GM18508 (cell line): Measurements from ENCODE around the gene VPS51.

Experiments used
- ATAC-seq: cut with Tn5 transposase; IDR thresholded peaks from one replicate; pipeline ENCODE4 v1.9.1; 2021; ENCODE audit warnings: moderate number of reproducible peaks; ENCODE audit not compliant: insufficient read depth, unreplicated experiment

Gene VPS51

DNA sequence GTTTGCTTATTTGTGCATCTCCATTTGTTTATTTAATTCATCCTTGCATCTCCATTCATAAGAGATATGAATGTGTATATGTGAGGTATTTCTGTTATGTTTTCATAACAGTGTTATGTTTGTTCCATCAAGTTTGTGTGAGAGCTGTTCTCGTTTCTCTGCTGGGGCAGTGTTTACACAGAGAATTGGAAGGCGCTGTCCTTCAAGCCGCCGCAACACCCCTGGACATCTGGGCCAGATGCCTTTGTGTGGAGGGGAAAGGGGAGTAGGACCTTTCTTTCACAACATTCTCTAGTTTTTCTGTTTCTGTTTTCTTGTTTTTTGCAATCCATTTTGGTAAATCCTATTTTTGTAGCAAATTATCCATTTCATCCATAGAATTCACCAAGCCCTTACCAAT lies 8.6 kb downstream of the VPS51 start:
- ATAC-seq: no peak

DNA sequence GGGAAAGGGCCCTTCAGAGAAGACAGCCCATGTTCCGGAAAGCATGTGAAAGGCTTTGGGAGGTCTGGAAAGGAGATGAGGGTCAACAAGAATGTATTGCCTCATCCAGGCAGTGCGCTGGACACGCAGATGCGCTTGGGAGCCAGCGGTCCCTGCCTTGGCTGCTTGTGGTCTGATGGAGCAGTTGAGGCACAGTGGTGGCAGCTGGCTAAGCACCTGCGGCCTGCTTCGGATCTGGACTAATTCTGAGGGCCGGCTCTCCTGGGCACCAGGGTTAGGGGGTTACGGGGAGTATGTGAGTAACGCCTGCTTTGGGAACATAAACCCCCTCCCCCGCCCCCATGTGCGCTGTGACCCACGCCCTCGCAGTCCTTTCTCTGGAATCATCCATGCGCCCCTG lies 11.1 kb downstream of the VPS51 start:
- no peak for ATAC-seq

DNA sequence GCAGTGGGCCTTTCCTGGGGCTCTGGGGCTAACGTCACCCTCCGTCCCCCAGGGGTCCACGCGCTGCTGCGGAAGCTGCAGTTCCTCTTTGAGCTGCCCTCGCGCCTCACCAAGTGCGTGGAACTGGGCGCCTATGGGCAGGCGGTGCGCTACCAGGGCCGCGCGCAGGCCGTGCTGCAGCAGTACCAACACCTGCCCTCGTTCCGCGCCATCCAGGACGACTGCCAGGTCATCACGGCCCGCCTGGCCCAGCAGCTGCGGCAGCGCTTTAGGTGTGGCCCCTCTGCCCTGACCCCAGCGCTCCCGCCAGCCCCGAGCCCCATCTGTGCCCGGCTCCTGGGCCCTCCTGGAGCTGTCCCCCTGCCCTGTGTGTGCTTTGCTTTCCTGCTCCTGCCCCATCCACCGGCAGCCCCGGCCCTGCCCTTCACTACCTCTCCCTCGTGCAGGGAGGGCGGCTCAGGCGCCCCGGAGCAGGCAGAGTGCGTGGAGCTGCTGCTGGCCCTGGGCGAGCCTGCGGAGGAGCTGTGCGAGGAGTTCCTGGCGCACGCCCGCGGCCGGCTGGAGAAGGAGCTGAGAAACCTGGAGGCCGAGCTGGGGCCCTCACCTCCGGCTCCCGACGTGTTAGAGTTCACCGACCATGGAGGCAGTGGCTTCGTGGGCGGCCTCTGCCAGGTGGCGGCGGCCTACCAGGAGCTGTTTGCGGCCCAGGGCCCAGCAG lies 11.9 kb downstream of the VPS51 start:
- ATAC-seq: no peak

DNA sequence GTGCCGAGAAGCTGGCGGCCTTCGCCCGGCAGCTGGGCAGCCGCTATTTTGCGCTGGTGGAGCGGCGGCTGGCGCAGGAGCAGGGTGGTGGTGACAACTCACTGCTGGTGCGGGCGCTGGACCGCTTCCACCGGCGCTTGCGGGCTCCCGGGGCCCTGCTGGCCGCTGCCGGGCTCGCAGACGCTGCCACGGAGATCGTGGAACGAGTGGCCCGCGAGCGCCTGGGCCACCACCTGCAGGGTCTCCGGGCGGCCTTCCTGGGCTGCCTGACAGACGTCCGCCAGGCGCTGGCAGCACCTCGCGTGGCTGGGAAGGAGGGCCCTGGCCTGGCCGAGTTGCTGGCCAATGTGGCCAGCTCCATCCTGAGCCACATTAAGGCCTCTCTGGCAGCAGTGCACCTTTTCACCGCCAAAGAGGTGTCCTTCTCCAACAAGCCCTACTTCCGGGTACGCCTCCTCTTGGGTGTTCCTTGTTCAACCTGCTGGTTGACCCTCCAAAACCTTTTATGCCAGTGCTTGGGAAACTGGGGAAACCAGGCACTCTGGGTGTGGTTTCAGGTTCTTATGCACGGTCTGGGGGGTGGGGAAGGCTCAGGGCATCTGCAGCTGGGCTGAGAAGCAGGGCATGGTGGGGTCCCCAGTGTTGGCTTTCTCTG lies 12.6 kb downstream of the VPS51 start:
- no peak for ATAC-seq

DNA sequence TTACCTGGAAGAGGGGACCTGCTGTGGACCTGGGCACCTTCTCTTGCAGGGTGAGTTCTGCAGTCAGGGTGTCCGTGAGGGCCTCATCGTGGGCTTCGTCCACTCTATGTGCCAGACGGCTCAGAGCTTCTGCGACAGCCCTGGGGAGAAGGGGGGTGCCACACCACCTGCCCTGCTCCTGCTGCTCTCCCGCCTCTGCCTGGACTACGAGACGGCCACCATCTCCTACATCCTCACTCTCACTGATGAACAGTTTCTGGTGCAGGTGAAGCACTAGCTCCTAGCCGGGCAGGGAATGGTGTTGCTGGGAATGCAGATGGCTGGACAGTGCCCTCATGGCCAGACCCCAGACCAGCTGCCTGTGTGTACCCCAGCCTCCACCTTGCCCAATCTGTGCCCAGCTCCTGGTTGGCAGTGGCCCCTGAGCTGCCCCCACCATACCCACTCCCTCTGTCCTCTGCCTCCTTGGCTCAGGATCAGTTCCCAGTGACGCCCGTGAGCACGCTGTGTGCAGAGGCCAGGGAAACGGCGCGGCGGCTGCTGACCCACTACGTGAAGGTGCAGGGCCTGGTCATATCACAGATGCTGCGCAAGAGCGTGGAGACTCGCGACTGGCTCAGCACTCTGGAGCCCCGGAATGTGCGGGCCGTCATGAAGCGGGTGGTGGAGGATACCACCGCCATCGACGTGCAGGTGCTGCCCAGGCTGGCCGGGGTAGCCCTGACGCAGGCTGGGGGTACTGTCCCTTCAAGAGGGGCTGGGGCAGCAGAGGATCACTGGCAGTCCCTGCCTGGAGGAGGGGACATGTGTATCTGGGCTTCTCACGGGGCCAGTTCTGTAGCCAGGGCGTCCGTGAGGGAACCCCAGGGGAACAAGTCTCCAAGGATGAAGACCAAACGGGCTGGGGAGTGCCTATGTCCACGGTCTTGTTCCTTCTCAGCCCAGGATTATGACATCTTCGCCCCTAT lies 13.5 kb downstream of the VPS51 start:
- no peak for ATAC-seq

DNA sequence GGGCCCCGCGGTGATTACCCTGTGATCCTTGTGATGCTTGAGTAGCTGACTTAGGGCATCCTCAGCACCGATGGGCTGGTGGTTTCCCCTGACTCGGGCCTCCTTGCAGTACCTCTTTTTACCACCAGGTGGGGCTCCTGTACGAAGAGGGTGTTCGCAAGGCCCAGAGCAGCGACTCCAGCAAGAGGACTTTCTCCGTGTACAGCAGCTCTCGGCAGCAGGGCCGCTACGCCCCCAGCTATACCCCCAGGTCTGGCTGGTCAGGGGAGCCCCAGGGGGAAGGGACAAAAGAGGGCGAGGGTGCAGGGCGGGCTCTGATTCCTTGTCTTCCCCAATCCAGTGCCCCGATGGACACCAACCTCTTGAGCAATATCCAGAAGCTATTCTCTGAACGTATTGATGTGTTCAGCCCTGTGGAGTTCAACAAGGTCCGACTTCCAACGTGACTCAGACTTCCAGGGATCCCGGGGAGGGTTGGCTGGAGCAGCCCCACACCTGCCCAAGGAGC lies 14.4 kb downstream of the VPS51 start:
- no peak for ATAC-seq

DNA sequence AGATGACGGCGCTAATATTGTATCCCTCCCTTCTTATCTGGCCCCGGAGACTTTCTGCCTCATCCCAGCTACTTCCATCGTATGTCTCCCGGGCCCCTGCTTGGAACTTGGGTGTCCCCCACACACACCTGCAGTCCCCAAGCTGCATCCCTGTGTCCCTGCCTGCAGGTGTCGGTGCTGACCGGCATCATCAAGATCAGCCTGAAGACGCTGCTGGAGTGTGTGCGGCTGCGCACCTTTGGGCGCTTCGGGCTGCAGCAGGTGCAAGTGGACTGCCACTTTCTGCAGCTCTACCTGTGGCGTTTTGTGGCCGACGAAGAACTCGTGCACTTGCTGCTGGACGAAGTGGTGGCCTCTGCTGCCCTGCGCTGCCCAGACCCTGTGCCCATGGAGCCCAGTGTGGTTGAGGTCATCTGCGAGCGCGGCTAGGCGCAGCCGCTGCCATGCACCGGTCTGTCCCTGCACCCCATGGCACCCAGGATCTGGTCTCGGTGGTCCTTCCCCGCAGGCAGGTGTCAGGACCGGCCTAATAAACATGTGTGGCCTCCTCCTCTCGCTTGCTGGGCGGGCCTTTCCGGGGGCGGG lies 15.2 kb downstream of the VPS51 start:
- ATAC-seq: no peak

DNA sequence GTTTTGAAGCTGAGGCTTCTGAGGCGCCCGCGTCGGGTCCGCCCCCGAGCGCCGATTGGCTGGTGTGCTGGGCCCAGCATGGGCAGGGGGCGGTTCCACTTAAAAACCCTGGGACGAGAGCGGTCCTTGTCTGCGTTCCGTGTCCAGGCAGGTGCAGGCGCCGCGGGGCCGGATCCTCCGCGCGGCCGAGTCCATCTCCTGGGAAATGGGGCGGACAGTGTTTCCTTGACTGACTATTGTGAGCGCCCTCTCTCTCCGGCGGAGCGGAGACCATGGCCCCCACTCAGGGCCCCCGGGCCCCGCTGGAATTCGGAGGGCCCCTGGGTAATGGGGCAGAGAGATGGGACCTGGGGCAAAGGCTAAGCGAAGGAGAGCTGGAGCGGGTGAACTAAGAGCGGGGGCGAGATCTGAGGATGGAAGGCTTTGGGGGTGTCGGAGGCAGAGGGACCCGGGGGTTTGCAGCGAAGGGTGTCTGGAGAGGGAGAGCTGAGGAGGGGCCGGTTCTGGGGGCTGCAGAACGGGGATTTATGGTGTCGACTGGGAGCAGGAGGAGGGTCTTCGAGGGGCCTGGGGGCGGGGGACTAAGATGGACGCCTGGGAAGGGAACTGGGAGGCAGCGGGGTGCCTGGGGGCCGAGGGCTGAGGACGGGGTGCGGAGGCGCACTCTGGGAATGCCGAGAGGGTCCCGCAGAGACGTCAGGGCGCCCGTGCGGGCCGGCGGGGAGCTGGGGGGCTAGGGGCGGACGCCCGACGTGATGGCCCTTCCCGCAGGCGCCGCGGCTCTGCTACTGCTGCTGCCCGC lies 15.9 kb downstream of the VPS51 start, which contains the start of gene TM7SF2:
TM7SF2 (plus strand) TSS at position 129 of the 802 bp plus-strand sequence; CDS start at position 273, 144 bp downstream.
- no peak for ATAC-seq

DNA sequence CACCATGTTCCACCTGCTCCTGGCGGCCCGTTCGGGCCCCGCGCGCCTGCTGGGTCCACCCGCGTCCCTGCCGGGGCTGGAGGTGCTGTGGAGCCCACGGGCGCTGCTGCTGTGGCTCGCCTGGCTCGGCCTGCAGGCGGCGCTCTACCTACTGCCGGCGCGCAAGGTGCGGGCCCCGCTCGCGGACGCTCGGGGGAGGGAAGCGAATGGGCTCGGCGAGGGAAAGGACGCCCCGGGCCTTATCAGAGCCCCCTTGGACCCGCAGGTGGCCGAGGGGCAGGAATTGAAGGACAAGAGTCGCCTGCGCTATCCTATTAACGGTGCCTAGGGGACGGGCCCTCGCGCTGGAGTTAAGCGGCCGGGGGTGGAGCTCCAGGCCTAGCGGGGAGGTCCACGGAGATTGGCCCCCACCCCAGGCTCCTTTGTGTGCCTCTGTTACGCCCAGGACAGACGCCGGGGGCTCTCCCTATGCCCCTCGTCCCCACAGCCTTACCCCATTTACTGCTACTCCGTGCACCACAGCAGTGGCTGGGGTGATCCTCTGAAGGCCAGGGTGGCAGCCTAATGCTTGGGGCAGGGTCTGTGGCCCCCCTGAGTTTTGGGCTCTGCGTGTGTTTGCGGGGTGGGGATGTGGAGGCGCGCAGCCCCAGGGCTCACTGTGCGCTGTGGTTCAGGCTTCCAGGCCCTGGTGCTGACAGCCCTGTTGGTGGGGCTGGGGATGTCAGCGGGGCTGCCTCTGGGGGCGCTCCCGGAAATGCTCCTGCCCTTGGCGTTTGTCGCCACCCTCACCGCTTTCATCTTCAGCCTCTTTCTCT lies 16.7 kb downstream of the VPS51 start:
- ATAC-seq: no peak

DNA sequence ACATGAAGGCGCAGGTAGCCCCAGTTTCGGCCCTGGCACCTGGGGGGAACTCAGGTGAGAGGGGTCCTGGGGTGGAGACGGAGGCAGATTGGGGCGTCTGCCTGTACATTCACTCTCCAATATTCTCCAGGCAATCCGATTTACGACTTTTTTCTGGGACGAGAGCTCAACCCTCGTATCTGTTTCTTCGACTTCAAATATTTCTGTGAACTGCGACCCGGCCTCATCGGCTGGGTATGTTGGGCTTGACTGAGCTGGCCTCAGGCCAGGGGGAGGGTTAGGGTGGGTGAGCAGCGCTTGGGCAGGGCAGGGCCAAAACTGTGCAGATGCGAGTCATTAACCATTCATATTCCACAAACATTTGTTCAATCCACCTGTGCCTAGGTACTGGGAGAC lies 17.3 kb downstream of the VPS51 start:
- no peak for ATAC-seq

DNA sequence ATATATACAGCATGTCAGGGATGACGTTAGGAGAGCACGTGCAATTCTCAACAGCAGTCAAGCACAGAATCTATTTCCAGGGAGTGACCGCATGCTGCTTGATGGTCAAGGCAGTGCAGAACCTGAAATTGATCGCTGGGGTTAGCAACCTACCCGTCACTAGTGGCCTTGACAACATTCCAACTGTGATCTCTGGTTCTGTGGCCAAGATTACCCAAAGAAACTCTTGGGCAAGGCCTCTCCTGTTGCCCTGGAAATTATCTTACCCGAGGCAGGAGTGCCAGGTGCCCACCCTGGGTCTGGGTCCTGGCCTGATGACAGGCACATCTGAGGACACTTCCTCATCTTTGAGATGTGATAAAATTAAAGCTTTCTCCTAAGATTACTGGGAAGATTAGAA lies 17.8 kb downstream of the VPS51 start:
- no peak for ATAC-seq

DNA sequence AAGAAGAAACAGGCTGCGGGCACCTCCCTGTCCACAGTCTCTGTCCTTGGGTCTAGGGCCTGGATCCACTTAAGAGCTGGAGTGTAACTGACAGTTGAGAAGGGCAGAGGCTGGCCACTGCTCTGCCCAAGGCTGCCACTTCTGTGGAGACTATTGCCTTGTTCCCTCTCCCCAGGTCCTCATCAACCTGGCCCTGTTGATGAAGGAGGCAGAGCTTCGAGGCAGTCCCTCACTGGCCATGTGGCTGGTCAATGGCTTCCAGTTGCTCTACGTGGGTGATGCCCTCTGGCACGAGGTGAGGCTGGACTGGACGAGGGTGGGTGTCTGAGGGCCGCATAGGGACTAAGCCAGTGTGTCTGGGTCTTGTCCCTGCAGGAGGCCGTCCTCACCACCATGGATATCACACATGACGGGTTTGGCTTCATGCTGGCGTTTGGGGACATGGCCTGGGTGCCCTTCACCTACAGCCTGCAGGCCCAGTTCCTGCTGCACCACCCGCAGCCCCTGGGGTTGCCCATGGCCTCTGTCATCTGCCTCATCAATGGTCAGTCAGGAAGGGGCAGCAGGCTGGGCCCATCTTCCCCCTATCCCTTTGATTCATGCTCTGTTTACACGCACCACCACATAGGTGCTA lies 18.6 kb downstream of the VPS51 start:
- ATAC-seq: no peak

DNA sequence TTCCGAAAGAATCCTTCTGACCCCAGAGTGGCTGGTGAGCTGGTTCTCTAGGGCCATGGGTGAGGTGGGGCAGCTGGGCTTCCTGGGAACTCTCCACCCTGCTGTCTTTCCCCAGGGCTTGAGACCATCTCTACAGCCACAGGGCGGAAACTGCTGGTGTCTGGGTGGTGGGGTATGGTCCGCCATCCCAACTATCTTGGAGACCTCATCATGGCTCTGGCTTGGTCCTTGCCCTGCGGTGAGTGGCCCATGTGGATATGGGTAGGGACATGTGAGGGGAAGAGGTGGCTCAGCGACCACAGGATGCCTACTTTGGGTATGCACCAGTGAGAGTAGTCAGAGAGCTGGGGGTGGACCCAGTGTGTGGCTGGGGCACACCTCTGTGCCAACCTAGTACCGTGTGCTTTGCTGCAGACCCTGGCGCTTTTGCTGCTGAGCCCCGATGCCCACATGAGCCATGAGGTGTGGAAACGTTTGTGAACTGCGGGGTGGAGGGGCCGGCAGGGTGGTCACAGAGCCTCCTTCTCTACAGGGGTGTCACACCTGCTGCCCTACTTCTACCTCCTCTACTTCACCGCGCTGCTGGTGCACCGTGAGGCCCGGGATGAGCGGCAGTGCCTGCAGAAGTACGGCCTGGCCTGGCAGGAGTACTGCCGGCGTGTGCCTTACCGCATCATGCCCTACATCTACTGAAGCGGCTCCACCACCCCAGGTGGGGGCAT lies 19.5 kb downstream of the VPS51 start:
- ATAC-seq: no peak

DNA sequence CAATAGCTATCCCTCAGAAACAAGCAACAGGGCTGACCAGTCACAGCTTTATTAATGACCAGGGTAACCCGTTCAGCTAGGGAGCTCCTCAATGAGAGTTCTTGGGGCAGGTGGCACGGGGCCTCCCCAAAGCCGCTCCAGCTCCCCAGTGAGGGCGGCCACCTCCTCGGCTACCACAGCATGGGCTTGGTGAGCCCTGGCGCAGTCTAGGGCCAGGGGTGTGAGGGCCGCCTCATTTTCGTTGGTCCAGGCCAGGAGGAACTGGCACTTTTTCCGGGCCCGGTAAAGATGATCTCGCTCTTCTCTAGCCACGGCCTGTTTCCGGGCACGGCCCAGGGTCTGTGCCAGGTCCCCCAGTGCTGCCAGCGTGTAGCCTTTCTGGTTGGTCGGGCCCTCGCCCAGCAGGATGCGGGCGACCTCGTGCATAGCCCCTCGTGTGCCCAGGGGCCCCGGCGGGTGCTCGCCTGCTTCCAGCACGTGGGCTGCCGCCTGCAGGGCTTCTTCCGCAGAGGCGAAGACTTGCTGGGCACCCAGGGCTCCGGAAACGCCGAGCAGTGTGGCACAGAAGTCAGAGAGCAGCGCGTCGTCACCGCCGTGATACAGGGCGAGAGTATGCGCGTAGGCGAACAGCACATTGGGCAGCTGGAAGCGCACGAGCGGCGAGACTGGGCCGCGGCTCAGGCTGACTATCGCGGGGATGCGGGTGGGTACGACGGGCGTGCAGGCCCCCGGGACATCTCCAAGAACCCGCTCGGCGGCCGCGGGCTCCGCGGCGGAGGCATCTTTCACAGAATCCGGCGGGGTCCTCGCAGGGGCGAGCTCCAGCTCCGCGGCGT lies 20.6 kb downstream of the VPS51 start:
- no peak for ATAC-seq

DNA sequence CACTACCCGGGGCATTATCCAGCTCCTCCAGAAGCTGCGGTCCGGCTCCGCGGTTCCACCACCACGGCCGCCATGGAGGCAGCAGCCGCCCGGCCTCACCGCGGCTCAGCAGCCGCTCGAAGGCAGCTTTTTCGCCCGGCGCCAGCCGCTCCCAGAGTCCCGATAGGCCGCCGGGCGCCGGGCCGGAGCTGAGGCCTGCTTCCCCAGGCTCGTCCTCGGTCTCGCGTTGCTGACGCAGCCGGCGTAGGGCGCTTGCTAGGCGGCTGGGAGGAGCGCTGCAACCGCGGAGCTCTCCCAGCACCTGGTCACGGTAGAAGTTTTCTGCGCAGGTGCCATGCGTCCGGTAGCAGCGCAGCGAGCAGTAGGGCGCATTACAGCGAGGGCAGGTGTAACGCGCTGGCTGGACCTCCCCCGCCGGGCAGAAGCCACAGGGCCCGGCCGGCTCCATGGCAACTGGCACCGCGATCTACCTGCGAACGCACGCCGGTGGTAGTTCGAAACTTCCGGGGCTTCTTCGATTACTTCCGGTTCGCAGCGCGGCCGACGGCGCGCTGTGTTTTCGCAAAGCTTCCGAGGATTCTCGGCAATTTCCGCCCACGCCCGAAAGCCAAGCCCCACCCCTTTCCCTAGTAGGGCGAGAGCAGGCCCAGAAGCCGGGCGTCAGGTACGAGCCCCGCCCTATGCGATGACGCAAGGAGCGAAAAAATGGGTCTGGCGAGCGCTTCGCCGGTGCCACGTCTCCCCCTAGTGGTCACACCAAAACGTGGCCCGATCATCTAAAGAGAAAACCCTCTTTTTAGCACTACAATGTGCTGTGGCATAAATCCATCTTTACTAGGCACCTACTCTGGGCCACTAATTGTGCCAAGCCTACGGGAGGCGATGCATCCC lies 21.4 kb downstream of the VPS51 start, which contains the start of gene ZNHIT2:
ZNHIT2 (minus strand) TSS at position 496 of the 891 bp plus-strand sequence; CDS start at position 448, 48 bp downstream.
- peak; percentile 41 for ATAC-seq
